Astrocyte of the hippocampus (primary cell): ENCODE data around the gene PUS7.
A peak's percentile ranks its signal among the peaks of the same experiment; 100 is the strongest.
"Not testable (repeated sequence)": the region's sequence is repeated elsewhere in the genome, so short reads cannot be mapped to it uniquely, and the experiment has no call there.

Experiments used
- DNase-seq: peaks from one replicate; pipeline ENCODE4 v3.0.0; 2011; ENCODE audit warnings: low read depth, low spot score

PUS7 gene, protein sequence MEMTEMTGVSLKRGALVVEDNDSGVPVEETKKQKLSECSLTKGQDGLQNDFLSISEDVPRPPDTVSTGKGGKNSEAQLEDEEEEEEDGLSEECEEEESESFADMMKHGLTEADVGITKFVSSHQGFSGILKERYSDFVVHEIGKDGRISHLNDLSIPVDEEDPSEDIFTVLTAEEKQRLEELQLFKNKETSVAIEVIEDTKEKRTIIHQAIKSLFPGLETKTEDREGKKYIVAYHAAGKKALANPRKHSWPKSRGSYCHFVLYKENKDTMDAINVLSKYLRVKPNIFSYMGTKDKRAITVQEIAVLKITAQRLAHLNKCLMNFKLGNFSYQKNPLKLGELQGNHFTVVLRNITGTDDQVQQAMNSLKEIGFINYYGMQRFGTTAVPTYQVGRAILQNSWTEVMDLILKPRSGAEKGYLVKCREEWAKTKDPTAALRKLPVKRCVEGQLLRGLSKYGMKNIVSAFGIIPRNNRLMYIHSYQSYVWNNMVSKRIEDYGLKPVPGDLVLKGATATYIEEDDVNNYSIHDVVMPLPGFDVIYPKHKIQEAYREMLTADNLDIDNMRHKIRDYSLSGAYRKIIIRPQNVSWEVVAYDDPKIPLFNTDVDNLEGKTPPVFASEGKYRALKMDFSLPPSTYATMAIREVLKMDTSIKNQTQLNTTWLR

DNA sequence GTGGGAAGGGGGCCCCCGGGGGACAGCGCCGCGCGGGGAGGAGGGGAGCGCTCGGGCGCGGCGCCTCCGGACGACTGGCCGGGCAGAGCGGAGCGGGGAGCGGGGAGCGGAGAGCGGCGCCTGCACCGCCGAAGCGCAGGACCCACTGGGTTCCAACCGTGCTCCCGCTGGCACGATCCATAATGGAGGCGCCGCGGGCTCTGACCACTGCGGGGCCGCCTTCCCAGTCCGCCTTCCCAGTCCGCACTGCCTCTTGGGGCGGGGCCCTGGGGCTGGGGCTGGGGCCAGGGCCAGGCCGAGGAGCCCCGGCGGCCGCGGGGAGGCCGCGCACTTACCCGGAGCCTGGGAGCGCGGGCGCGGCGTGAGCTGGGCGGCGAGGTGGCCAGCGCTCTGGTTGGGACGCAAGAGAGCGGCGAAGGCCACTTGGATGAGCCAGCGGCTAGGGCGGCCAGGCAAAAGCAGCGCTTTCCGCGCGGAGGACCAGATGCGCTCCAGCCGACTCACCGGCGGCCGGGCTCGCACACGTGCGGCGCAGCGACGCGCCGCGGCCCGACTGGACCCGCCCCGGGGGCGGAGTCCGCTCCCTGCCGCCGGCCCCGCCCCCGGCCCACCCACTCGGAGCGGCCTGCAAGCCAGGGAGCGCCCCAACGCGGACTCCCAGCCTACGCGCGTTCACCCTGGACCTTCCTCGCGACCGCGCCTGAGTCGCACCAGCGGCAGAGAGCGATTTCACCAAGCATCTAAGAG is at the start of gene PUS7:
Gene PUS7, minus strand, starts transcription at position 555 of the 747 bp plus-strand sequence. CDS start 13,759 bp downstream, outside the sequence.
- peak; percentile 97 for DNase-seq

DNA sequence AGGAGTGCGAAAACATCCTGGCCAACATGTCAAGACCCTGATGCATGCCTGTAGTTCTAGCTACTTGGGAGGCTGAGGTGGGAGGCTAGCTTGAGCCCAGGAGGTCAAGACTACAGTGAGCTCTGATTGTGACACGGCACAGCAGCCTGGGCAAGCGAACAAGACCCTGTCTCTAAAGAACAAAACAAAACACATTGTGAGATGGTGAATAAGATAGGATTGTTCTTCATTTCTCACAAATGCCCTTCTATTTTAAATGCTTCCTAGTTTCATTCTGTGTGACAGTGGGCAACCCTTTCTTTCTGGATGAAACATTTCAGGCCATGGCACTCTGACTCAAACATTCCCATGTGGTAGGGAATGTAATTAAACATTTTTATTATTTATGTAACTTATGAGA is 45.8 kb upstream of the PUS7 start:
- no peak for DNase-seq

DNA sequence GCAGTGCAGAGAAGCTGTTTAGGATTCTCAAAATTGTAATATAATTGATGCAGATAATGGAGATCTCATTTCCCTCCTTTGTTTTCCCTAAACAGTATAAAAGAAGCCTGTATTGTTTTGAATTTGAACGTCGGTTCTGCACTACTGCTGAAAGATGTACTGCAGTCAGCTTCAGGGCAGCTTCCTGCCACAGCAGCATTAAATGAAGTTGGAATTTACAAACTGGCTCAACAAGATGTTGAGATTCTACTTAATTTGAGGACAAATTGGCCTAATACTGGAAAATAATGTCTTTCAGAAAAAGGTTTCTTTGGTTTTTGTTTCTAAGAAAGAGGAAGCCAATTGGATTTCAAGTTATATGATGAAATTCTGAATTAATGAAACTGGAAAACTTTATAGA is 45.0 kb upstream of the PUS7 start:
- DNase-seq, result no peak

DNA sequence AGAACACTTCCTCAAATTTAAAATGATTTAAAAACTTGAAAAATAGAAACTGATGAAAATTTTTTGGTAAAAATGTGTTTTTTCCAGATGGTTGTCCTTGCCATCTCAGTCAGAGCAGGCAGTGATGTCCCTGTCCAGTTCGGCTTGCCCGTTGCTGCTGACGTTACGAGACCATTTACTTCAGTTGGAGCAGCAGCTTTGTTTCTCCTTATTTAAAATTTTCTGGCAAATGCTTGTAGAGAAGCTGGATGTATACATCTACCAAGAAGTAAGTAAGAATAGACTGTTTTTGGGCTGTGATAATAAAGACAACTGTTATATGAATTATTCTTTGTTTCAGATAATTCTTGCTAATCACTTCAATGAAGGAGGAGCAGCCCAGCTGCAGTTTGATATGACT is 43.1 kb upstream of the PUS7 start:
- DNase-seq, result no peak

DNA sequence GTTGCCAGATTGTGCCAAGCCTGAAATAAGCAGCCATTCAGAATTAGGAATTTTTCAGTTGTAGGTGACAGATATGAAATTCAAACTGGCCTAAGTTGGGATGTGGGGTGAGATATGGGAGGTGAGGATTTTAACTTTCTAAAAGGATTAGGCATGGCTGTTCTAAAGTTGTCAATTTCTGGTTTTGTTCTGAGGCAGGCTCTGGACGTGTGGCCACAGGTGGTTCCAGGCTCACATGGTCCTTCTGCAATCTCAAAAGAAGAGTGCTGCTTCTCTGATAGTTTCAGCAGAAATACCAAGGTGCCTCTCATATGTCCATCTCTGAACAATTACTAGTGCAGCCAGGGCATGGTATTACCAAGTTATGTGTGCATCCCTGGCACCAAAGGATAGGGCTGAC is 37.9 kb upstream of the PUS7 start:
- DNase-seq, result no peak

DNA sequence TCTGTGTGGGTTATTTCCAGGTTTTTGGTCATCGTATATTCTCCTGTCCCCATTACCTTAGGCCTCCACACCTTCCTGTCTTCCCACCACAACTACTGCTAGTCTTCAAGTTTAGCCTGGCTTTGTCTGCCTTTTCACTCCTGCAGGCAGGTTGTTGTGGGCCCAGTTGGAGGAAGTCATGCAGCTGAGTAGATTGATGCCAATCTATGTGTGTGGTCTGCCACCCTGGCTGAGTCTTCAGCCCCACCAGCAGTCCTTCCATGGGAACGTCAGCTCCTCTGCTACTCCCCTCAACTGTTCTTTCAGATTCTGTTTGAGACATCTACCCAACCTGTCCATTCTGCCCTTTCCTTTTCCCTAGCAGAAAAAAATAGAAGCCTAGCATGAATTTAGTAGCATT is 16.3 kb upstream of the PUS7 start:
- no peak for DNase-seq

DNA sequence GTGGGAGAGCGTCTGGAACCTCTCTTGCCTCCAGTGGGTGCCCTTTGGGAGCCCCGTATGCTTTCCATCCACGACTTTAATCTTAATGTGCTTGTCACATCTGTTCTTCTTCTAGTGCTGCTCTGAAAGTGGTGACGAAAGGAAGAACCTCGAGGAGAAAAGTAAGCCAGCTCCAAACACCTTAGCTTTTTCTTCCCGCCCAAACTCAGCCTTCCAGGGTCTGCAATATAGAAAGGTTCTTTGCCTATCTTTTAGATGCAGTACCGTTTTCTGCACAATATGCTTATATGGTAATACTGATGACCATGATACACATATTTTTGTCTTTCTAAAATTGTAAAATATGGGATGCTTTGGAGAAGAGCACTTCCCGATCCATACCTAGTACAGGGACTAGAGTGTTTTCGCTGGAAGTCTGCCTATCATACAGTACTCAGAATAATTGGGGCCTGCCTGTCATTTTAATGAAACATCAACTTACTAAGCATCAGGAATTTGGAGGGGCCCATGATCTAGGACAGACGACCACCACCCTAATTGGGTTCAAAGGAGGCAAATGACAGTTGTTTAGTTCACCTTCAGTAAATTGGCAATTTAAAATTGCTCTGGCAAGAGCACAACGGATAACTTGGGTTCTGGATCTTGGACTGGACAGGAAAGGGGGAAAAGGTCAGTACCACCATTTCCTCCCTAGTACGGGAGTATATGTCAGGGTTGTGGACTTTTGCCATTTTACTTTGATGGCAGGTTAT is 10.8 kb upstream of the PUS7 start:
- DNase-seq, result no peak

DNA sequence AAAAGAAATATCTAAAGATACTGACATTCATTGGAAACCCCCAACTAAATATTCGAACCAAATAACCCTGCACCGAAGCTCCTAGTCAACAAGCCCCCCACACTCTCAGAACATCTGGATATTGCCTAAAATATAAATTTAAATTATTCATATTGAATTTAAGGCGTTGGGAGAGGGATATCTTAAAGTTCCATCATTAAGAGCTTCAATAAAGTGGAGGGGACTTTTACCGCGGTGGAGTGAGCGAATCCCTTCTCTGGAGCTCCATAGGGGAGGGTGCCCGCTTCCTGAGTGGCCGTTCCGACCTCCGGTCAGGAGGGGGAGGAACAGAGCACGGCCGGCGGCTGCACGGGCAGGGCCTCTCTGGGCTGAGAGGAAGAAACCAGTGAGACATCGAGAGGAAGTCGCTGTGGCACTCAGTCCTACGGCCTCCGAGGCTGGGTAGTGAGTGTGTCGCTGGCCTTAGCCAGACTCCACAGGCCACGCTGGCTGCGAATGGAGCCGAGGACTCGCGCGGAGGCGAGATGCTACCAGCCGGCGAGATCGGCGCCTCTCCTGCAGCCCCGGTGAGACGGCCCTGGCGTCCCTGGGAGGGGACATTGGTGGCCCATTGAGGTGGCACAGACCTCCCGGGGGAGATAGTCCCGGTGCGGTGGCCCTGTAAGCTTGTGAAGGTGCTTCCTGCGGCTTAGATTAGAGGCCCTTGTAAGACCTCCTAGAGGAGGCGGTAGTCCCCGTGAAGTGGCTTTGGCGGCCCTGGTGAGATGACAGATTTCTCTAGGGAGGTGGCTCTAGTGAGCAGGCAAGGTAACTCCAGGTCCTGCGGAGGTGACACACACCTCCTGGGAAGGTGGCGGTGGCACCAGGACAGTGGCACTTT is 10.0 kb upstream of the PUS7 start, which contains the start of gene RINT1:
Gene RINT1, plus strand, starts transcription at position 410 of the 880 bp plus-strand sequence. Its CDS starts 115 bp downstream, at position 525.
- DNase-seq, result peak; percentile 97

DNA sequence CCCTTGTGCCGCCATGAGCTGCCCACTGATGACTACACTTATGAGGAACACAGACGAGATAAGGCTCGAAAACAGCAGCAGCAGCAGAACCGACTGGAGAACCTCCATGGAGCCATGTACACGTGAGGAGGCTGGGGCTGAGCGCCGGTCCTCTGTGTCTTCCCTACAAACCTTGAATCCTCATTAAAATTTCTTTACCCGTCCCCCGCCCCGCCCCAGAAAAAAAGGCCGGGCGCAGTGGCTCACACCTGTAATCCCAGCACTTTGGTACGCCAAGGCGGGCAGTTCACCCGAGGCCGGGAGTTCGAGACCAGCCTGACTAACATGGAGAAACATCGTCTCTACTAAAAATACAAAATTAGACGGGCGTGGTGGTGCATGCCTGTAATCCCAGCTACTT is 8.5 kb upstream of the PUS7 start:
- no peak for DNase-seq

DNA sequence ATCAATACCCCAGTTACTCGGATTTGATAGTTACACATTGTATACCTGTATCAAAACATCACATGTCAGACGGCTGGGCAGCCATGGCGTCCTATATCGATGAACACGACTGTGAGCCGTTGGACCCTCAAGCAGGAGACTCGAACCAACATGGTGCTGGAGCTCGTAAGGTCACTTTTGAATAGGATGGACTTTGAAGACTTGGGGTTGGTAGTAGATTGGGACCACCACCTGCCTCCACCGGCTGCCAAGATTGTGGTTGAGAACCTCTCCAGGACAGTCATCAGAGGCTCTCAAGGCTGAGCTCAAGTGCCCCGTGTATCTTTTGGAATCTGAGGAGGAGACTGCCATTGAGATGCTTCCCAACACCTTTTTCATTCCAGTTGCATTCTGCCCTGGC is 8.1 kb upstream of the PUS7 start:
- no peak for DNase-seq

DNA sequence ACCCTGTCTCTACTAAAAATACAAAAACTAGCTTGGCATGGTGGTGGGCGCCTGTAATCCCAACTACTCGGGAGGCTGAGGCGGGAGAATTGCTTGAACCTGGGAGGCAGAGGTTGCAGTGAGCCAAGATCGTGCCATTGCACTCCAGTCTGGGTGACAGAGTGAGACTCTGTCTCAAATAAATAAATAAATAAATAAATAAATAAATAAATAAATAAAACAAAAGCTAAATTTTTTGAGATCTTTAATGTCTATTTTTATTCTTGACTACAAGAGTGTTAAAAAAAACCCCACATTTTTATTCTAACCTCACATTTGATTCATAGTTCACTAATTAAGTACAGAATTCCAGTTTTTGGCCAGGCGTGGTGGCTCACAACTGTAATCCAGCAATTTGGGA is 5.7 kb upstream of the PUS7 start:
- DNase-seq, result not testable (repeated sequence)

DNA sequence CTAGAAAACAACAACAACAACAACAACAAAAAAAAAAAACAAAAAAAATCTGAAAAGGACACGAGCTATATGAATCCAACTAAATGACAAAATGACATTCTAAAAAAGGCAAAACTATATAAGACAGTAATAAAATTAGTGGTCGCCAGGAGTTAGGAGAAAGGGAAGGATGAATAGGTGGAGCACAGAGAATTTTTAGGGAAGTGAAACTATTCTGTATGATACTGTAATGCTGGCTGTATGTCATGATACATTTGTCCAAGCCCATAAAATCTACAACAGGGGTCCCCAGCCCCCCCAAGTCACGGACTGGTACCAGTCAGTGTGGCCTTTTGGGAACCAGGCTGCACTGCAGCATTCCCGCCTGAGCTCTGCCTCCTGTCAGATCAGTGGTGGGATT is 2.8 kb upstream of the PUS7 start:
- DNase-seq, result no peak

DNA sequence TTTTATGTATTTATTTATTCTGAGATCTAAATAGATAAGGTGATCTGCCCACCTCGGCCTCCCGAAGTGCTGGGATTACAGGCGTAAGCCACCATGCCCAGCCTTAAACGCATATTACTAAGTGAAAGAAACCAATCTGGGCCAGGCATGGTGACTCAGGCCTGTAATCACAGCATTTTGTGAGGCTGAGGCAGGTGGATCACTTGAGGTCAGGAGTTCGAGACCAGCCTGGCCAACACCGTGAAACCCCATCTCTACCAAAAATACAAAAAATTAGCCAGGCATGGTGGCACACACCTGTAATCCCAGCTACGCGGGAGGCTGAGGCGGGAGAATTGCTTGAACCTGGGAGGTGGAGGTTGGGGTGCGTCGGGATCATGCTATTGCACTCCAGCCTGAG is 2.4 kb upstream of the PUS7 start:
- DNase-seq, result not testable (repeated sequence)

DNA sequence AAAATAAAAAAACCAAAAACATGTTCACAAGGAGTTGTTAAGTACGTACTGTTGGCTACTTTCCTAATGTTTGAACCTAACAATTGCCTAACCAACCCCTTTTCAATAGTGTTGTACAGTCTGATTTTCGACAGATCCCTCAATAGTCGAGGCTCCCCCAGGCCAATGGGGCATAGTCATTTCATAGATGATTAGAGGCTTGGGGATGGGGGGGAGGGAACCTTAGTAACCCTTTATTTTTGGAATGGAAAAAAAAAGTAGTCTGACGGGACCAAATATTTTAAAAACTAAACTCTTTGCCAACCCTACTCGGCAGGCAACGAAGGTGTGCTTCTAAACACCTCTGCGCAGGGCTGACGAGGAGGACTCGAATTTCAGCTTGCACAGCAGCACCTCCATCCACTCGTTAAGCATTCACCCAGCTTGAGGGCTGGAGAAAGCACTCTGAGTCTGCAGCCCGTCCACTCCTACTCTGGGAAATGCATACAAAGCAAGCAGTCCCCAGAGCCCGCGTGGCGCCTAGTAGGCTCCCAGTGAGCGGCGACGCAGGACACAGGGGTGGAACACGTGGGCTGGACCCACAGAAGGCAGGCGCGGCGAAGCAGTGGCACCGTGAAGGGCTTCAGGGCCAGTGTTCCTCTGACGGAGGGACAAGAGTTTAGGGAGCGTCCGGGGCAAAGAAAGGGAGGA is 899 bp downstream of the PUS7 start:
- peak; percentile 82 for DNase-seq

DNA sequence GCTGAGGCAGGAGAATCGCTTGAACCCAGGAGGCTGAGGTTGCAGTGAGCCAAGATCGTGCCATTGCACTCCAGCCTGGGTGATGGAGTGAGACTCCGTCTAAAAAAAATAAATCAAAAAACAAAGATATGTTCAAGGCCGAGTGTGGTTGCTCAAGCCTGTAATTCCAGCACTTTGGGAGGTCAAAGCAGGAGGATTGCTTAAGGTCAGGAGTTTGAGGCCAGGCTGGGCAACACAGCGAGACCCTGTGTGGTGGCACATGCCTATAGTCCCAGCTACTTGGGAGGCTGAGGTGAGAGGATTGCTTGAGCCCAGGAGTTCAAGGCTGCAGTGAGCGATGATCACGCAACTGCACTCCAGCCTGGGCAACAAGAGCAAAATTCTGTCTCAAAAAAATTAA is 1.5 kb downstream of the PUS7 start:
- not testable (repeated sequence) for DNase-seq

DNA sequence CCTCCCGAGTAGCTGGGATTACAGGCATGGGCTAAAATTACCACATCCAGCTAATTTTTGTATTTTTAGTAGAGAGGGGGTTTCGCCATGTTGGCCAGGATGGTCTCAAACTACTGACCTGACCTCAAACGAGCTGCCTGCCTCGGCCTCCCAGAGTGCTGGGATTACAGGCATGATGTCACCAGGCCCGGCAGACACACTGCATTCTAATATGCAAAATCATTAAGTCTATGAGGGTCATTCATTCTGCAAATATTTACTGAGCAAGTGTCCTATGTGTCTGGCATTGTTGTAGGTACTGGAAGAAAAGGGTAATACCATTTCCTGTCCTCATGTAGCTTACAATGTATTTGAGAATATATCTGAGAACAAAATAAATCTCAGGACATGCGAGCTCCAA is 2.7 kb downstream of the PUS7 start:
- DNase-seq, result peak; percentile 9

DNA sequence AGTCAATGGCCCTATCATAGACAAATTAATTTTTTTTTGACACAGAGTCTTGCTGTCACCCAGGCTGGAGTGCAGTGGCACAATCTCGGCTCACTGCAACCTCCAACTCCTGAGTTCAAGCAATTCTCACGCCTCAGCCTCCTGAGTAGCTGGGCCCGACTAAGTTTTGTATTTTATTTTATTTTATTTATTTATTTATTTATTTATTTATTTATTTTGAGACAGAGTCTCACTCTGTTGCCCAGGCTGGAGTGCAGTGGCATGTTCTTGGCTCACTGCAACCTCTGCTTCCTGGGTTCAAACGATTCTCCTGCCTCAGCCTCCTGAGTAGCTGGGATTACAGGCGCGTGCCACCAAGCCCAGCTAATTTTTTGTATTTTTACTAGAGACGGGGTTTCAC is 6.5 kb downstream of the PUS7 start:
- not testable (repeated sequence) for DNase-seq

DNA sequence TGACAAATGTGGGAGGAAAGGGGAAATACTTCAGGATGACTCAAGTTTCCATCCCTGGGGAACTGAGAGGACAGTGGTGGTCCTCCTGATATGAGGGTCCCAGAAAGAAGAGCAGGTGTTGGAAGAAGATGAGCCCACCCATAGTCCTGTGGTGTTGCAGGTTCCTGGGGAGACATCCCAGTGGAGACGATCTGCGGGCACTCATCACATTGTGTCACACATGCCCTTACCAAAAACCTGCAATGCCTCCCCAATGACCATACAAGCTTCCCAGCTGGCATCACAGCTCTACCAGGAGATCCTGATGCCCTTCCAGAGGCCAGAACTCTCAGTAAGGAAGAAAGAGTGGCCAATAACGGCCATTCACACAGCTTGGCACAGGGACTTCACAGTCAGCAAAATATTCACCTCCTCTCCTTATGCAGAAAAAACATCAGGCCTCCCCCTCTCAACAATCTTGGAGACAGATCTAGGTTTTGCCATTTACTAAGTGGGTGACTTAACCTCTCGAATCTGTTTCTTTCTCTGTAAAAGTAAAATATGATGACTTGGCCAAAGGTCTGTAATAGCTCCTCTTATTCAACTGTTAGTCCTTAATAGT is 9.0 kb downstream of the PUS7 start:
- DNase-seq, result no peak

DNA sequence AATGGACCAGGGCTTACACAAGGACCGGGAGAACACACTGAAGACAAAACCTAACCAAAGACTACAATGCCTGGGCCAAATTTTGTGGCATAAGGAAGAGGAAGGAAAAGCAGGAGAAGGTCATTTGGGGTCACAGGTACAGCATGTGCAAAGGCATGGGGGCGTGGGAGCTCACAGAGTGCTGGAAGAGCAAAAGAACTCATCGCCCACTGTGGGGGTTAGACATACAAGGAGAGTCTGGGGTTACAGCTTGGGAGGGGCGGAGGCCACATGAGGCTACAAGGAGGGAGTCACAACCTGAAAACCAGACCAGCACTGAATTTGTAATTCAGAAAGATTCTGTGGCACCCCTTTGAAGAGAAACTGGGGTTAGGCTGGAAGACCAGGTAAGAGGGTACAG is 9.7 kb downstream of the PUS7 start:
- no peak for DNase-seq

DNA sequence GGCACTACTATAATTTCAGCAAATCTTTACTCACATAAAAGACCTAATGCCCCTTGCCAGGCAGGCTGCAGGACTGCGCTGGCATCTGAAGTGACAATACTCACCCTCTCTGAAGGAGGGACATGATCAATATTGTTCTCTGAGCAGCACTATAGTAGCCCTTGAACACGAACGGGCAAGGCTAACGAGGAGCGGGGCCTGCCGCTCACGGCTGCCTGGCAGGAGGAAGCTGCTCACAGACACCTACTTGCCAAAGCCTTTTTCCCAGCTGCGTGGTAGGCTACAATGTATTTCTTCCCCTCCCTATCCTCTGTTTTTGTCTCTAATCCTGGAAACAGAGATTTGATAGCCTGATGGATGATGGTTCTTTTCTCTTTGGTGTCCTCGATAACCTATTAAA is 19.9 kb downstream of the PUS7 start:
- no peak for DNase-seq
